ENCODE measurements around the gene ALG12.

DNA sequence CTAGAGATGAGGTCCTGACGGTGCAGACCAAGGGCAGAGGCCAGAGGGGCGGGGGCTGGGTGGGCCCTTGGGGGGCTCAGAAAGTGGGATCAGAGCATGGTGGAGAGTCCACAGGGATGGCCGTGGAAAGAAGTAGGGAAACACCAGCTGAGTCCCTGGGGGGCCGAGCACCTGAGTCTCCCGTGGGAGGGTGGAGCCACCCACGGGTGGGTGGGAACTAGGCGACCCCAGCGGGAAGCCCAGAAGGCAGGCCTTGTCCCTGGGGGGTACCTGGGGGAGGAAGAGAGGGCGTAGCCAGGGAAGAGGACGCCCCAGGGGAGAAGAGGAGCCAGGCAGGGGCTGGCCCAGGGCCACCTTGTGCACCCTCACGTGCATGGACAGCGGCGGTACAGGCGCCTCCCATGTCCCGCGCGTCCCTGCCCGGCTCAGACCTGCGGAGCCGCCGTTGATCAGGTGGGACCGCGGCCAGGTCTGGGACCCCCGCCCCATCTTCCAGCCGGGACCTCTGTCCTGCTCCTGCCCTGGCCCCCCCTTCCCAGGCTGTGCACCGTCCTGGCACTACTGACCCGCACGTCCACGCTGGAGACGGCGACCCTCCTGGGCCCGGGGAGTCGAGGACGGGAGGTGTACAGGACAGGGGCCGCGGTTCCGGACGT, 10.4 kb upstream of the ALG12 start:
- no peak for TF ChIP-seq CEBPB (IDR thresholded peaks at IDR 0.05)
- TF ChIP-seq TAF1 (IDR thresholded peaks at IDR 0.05; ENCODE audit: low read depth), result no peak
- no peak for TF ChIP-seq EGR1 (IDR thresholded peaks at IDR 0.05)
- no peak for TF ChIP-seq REST (IDR thresholded peaks at IDR 0.05; ENCODE audit: low read depth)
- TF ChIP-seq MAX (IDR thresholded peaks at IDR 0.05), result no peak
- TF ChIP-seq TEAD4 (IDR thresholded peaks at IDR 0.05), result no peak
- no peak for TF ChIP-seq RAD21 (IDR thresholded peaks at IDR 0.05; ENCODE audit: low read depth)
- TF ChIP-seq FOXM1 (IDR thresholded peaks at IDR 0.05; ENCODE audit: borderline replicate concordance, low read depth), result no peak
- TF ChIP-seq EP300 (IDR thresholded peaks at IDR 0.05; ENCODE audit: borderline replicate concordance), result no peak
- TF ChIP-seq, protein P1, sequence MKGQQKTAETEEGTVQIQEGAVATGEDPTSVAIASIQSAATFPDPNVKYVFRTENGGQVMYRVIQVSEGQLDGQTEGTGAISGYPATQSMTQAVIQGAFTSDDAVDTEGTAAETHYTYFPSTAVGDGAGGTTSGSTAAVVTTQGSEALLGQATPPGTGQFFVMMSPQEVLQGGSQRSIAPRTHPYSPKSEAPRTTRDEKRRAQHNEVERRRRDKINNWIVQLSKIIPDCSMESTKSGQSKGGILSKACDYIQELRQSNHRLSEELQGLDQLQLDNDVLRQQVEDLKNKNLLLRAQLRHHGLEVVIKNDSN (IDR thresholded peaks at IDR 0.05), result no peak
- TF ChIP-seq TCF12 (IDR thresholded peaks at IDR 0.05; ENCODE audit: low read depth), result no peak

Measured in Ishikawa (cell line).